Vagina (tissue), 2 donors: ENCODE data around the gene TUBE1.

Experiments
- POLR2A ChIP-seq, 2 donors: fragments of 450-650 bp; IDR thresholded peaks; one replicate each; pipeline ENCODE4 v1.6.1; 2017; ENCODE audit warnings: antibody characterized with exemption in 2 of 2, mild to moderate bottlenecking in 2 of 2, moderate library complexity in 2 of 2
- POLR2AphosphoS5 ChIP-seq, 2 donors: sonication (generic); formaldehyde crosslinking; IDR thresholded peaks; one replicate each; pipeline ENCODE4 v1.9.0; 2017; ENCODE audit warnings: antibody characterized with exemption in 2 of 2, mild to moderate bottlenecking in 2 of 2, low read depth in 1 of 2; ENCODE audit not compliant: insufficient read depth in 1 of 2
- TF ChIP-seq, protein P1 (sequence below), 3 experiments: fragments of 450-650 bp in 2 of 3; fragments of 200-600 bp in 1 of 3; sonication (generic) in 1 of 3; IDR thresholded peaks; one replicate each; pipeline ENCODE4 v1.5.1; 2017 to 2019; ENCODE audit warnings: antibody characterized with exemption in 3 of 3, mild to moderate bottlenecking in 2 of 3, moderate library complexity in 2 of 3

DNA sequence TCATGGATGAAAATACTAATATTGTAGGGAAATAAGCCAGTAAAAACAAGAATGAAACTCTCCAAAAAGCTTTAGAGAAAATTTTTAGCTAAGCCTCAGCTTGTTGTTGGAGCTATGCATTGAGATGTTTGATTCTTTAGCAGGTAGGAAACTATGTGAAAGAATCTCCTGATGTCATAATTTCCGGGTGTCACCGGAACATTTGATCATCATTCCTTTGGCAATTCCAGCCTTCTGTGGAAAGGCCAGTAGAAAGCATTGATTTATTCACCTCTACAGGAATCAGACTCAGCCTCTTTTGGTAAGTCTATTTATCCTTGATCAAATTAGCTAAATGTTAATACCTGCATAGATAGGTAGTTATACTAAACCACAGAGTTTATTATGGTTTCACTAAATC lies 9.6 kb upstream of the TUBE1 start:
- TF ChIP-seq, protein P1, sequence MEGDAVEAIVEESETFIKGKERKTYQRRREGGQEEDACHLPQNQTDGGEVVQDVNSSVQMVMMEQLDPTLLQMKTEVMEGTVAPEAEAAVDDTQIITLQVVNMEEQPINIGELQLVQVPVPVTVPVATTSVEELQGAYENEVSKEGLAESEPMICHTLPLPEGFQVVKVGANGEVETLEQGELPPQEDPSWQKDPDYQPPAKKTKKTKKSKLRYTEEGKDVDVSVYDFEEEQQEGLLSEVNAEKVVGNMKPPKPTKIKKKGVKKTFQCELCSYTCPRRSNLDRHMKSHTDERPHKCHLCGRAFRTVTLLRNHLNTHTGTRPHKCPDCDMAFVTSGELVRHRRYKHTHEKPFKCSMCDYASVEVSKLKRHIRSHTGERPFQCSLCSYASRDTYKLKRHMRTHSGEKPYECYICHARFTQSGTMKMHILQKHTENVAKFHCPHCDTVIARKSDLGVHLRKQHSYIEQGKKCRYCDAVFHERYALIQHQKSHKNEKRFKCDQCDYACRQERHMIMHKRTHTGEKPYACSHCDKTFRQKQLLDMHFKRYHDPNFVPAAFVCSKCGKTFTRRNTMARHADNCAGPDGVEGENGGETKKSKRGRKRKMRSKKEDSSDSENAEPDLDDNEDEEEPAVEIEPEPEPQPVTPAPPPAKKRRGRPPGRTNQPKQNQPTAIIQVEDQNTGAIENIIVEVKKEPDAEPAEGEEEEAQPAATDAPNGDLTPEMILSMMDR (IDR thresholded peaks at IDR 0.05), result no peak
- no peak for TF ChIP-seq POLR2AphosphoS5 (IDR thresholded peaks at IDR 0.05; ENCODE audit: insufficient read depth in 1 of 2, low read depth in 1 of 2)
- no peak for TF ChIP-seq POLR2A (IDR thresholded peaks at IDR 0.05)
